ENCODE measurements around the gene WBP1L.
A peak's percentile ranks its signal among the peaks of the same experiment; 100 is the strongest.
"Not testable (repeated sequence)": the region's sequence is repeated elsewhere in the genome, so short reads cannot be mapped to it uniquely, and the experiment has no call there.

WBP1L gene

GRCh38 chr10:102726274-102726673 is 17.5 kb upstream of the WBP1L start:
- no peak for DNase-seq

GRCh38 chr10:102727037-102727818 is 16.5 kb upstream of the WBP1L start:
- DNase-seq, result no peak

DNA sequence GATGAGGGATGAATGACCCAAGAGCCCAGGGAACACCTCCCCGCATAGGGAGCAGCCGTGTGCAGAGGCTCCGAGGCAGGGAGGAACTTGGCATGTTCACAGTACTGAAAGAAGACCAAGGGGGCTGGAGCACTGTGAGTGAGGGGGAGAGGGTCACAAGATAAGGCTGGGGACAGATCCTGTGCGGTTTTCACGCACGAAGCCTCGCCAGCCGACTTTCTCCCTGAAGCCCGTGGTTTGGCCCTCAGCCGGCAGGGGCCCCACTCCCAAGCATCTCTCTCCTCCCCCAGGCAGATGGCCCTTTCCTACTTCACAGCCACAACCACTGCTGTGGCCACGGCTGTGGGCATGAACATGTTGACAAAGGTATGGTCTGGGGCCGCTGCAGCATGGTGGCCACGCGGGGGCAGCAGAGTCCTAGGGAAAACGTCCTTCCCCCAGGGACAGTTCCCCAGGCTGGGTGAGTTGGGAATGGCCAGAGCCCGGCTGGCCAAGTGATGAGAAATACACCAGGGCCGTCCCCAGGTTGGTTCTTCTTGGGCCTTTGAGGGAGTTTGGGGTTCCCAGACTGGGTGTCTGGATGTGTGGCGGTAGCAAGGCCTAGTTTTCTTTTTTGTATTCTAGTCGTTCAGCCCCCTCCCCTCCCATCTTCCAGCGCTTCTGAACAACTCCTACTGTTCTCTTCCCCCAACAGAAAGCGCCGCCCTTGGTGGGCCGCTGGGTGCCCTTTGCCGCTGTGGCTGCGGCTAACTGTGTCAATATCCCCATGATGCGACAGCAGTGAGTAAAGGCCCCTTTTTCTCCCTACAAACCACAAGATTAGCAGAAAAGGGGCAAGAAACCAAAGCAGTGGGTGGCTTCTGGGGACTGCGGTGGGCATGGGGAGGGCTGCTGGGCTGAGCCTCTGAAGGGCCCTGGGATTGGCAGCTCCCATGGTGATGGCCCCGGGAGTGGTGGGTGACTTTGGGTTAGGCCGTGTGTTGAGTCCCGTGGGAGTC is 14.4 kb upstream of the WBP1L start:
- peak in 1 of 2 experiments; percentile 7 for DNase-seq

GRCh38 chr10:102731222-102731800 is 12.4 kb upstream of the WBP1L start:
- no peak for DNase-seq

- no peak for DNase-seq
Observed at GRCh38 chr10:102732661-102733060, 11.1 kb upstream of the WBP1L start.

GRCh38 chr10:102735065-102735562 is 8.6 kb upstream of the WBP1L start:
- no peak for DNase-seq

GRCh38 chr10:102738692-102739121 is 5.0 kb upstream of the WBP1L start:
- DNase-seq, result no peak

GRCh38 chr10:102740229-102740628 is 3.5 kb upstream of the WBP1L start:
- no peak for DNase-seq

DNA sequence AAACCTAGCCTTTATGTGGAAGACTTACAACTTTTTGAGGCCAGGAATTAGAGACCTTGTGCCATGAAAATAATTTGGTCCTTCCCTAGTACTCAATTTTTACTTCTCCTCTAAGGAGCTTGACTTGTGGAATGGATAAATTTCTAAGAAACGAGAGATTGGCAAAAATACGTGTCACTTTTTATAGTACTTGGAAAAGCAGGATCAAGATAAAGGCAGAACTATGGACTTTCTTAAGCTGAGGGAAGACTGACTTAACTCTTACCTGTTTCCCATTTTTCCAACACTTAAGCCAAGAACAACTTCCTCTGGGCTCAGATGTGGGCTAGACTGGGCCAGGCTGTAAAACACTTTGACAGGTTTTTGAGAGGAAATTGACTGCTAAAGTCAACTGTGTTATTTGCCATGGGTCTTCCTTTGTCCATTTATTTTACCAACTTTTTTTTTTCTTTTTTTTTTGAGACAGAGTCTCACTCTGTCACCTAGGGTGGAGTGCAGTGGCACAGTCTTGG is 2.0 kb upstream of the WBP1L start:
- DNase-seq, result no peak

GRCh38 chr10:102742313-102742712 is 1.4 kb upstream of the WBP1L start:
- DNase-seq, result not testable (repeated sequence)

- DNase-seq, result no peak
Observed at GRCh38 chr10:102743078-102743587, 615 bp upstream of the WBP1L start.

DNA sequence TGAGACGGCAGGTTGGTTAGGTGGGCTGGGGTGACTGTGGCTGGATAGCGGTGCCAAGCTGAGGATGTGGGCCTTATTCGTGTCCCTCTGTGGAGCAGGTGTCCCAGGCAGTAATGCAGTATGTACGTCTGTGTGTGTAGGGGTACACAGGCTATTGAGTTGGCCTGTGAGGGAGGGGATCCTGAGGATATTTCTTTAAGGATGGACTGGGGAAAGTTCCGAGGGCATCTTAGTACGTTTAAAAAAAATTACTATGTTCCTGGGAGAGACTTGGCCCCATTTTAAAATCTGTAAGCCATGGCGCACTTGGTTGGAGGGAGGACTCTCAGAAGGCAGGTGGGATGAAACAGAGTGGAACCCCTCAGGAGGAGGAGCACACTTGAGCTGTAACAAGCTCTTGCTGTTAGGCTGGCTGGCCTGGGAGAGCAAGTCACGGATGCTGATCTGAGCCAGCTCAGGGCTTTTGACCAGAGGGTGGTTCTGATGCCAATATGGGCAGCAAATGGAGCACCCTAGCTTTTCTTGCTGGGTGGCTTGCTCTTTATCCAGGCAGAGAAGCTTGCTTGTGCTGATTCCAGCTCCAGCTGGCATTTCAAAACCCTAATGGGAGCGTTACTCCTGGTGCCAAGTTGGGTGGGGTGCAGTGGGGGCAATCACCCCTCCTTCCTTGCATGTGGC is 765 bp downstream of the WBP1L start:
- DNase-seq, result no peak

DNA sequence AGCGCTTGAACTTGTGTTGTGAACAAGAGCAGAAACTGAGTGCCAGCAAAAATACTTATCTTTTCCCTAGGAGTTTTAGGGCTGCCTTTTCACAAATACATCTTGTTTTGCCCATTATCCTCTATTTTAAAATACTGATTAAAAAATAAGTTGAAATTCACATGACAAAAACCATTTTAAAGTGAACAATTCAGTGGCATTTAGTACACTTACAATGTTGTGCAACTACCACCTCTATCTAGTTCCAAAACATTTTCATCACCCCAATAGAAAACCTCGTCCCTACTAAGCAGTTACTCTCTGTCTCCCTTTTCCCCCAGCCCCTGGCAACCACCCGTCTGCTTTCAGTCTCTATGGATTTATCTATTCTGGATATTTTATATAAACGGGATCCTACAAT is 1.4 kb downstream of the WBP1L start:
- DNase-seq, result no peak

GRCh38 chr10:102752266-102752930 is 8.7 kb downstream of the WBP1L start:
- DNase-seq, result no peak

DNA sequence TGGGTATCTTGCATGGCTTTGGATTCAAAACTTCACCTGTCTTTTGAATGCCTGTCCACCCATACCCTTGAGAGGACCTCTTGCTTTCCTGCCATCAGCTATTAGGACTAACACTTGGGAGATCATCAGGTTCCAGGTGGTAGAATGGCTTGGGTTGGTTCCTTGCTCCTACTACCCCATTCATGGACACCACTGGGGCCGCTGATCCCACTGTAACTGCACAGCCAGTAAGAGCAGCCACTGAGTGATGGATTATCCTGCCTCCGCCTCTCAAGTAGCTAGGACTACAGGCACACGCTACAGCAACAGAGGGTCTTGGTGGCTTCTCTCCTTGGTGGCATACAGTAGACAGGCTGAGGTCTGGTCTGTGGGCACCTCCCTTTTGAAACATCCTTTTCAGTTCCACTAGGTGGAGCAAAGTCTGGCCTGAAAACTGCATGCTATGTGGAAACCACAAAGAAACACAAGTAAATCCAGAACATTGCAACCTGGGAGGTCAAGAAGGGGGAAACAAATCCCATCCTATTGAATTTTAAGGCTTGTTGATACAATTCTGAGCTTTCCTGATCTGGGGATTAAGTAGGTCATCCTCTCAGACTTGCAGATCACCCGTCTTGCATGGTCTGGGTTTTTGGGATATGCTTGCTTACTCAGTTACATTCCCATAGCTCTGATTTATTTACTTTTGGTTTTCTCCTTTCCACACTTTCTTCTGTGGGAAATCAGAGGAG is 9.4 kb downstream of the WBP1L start:
- no peak for DNase-seq

DNA sequence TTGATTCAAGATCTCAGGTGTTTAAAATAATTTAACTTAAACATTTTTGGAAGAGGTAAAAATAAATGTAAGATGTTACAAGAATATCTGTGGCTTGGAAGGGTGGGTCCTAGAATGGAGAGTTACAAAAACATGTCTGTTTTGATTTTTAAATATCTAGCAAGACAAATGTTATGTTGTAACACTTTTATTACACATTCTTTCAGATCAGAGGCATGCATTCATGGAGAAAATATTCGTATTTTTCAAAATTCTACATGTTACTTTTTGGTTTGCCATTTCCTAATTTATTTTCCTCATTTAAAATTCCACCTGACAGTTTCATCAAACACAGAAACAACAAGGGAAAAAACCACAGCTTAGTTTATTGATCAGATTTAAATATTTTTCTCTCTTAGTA is 10.0 kb downstream of the WBP1L start:
- DNase-seq, result no peak

DNA sequence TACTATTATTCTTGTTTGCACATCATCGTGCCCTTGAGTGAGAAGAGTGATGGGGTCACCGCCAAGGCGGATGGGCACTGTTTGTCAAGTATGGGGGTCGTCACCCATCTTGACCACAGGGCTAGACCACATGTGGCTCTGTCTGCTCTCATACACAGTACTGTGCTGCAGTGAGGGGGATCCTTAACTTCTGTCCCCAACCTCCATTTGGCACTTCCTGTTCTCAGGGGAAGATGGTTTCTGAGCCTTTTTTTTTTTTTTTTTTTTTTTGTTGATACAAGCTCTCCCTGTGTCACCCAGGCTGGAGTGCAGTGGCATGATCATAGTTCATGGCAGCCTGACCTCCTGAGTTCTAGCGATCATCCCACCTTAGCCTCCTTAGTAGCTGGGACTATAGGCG is 13.6 kb downstream of the WBP1L start:
- no peak for DNase-seq

DNA sequence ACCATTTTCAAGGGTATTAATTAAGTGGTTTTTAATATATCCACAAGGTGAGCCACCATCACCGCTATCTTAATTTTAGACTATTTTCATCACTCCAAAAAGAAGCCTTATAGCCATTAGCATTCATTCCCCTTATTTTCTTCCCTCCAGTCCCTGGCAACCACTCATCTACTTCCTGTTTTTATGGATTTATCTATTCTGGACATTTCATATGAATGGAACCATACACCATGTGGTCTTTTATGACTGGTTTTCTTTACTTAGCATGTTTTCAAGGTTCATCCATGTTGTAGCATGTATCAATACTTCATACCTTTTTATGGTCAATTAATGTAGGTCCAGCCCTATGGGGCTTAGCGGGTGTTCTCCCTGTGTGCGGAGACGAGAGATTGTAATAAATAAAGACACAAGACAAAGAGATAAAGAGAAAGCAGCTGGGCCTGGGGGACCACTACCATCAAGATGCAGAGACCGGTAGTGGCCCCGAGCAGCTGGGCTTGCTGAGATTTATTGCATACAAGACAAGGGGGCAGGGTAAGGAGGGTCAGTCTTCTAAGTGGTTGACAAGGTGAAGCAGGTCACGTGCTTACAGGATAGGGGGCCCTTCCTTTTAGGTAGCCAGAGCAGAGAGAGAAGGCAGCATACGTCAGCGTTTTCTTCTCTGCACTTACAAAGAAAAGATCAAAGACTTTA is 14.6 kb downstream of the WBP1L start:
- no peak for DNase-seq

DNA sequence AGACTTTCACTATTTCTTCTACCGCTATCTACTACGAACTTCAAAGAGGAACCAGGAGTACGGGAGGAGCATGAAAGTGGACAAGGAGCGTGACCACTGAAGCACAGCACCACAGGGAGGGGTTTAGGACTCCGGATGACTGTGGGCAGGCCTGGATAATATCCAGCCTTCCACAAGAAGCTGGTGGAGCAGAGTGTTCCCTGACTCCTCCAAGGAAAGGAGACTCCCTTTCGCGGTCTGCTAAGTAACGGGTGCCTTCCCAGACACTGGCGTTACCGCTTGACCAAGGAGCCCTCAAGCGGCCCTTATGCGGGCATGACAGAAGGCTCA is 15.2 kb downstream of the WBP1L start:
- DNase-seq, result not testable (repeated sequence)

DNA sequence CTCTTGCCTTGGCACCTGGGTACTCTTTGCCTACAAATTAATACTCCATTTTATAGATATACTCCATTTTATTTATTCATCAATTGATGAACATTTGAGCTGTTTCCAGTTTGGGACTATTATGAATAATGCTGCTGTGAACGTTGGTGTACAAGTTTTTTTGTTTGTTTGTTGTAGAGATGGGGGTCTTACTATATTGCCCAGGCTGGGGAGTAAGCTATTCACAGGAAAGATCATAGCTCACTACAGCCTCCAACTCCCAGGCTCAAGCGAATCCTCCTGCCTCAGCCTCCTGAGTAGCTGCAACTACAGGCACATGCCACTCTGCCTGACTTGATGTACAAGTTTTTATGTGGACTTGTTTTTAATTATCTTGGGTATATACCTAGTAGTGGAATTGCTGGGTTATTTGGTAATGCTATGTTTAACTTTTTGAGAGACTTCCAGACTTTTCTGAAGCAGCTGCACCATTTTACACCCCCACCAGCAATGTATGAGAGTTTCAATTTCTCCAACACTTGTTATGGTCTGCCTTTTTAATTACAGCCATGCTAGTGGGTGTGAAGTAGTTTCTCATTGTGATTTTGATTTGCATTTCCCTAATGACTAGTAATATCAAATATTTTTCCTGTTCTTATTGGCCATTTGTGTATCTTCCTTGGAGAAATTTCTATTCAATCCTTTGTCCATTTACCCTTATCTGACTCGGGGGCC is 15.9 kb downstream of the WBP1L start:
- no peak for DNase-seq
